ACC112 (cell line): Measurements from ENCODE around the gene PHYHD1.
A peak's percentile ranks its signal among the peaks of the same experiment; 100 is the strongest.

Source experiments
- H2AFZ ChIP-seq: fragments of 200-600 bp; sonication (generic); one replicate; pipeline ENCODE4 v1.6.0; 2017; ENCODE audit warnings: antibody characterized with exemption, low read length; ENCODE audit not compliant: unreplicated experiment
- H3K27ac ChIP-seq: fragments of 200-600 bp; sonication (generic); 2 replicates; pipeline ENCODE4 v1.5.1; 2014; ENCODE audit warnings: low read depth, mild to moderate bottlenecking, antibody characterized with exemption, low read length, moderate library complexity
- H3K27me3 ChIP-seq: fragments of 200-600 bp; sonication (generic); 2 replicates; pipeline ENCODE4 v1.6.1; 2014; ENCODE audit warnings: mild to moderate bottlenecking, antibody characterized with exemption, low read length, moderate library complexity, mixed read lengths; ENCODE audit not compliant: insufficient read depth
- H3K36me3 ChIP-seq: fragments of 200-600 bp; sonication (generic); 2 replicates; pipeline ENCODE4 v1.6.1; 2016; ENCODE audit warnings: mild to moderate bottlenecking, antibody characterized with exemption, low read length, moderate library complexity, mixed read lengths; ENCODE audit not compliant: insufficient read depth
- H3K4me1 ChIP-seq: fragments of 200-600 bp; sonication (generic); one replicate; pipeline ENCODE4 v1.6.1; 2016; ENCODE audit warnings: low read length, mixed read lengths; ENCODE audit not compliant: insufficient read depth, unreplicated experiment, control insufficient read depth
- H3K4me3 ChIP-seq: fragments of 200-600 bp; sonication (generic); 2 replicates; pipeline ENCODE4 v1.5.1; 2014; ENCODE audit warnings: mild to moderate bottlenecking, low read depth, low read length
- H3K79me2 ChIP-seq: fragments of 200-600 bp; sonication (generic); one replicate; pipeline ENCODE4 v1.6.0; 2016; ENCODE audit warnings: low read length; ENCODE audit not compliant: control insufficient read depth, unreplicated experiment, insufficient read depth

The PHYHD1 gene

DNA sequence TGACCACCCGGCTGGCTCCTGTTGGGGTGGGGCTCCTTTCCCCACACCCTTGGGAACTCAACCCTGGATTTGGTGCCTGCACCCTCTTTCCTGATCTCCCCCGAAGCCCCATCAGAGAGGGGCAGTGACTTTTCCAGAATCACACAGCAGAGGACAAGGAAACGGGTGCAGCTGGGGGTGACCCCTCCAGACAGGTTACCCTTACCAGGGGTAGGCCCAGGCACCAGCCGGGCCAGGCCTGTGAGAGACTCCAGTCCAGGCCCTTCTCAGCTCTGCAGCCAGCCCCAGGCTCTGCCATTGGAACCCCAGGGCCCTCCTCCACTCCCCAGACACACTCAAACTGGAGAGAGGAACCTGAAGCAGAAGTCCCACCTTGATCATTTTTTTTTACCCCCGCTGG is 19.0 kb upstream of the PHYHD1 start:
- Histone ChIP-seq H2AFZ (no peak overlapping the region), H3K27ac (no peak overlapping the region), H3K27me3 (no peaks in the 10 kb centered on the region), H3K4me1 (peaks cover 34% of the 10 kb centered on the region), H3K36me3 (peaks cover 13% of the 10 kb centered on the region; the same call in 1 of the 2 replicates), H3K79me2 (peaks cover 37% of the 10 kb centered on the region), H3K4me3 (no peak overlapping the region)

DNA sequence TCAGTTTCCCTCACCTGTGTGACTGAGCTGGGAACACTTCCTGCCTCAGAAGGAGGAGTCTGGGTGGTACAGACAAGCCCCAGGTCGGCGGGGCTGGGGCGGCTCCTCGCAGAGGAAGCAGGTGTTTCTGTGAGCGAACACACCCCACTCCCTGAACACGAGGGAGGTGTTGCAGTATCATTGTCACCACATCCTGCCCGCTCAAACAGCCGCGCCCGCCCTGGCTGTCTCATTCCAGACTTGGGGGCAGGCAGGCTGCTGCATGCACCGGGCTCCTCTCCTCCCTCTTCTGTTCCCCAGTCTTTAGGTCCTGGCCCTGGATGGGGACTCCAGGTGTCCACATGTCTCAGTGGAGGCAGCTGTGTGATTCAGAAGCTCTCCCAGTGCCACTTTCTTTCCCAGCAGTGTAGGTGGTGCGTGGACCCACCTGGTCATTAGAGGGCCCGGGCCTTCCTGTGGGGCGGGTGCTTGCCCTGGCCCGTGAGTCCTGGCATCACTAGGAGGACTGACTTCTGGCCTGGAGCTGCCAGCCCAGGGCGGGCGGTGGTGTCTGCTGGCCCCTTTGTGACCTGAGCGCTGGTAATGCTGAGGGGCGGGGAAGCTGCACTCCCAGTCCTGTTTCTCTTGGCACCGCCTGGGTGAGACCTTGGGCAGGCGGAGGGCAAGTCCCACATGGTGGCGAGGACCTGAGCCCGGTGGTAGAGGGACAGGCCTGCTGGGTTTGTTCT is 18.3 kb upstream of the PHYHD1 start:
- Histone ChIP-seq H3K27ac (no peak overlapping the region), H3K4me3 (no peak overlapping the region), H3K27me3 (no peaks in the 10 kb centered on the region), H2AFZ (no peak overlapping the region), H3K79me2 (peaks cover 36% of the 10 kb centered on the region), H3K36me3 (peaks cover 15% of the 10 kb centered on the region), H3K4me1 (peaks cover 34% of the 10 kb centered on the region)

- Histone ChIP-seq H3K27ac (no peak overlapping the region), H3K79me2 (peaks cover 34% of the 10 kb centered on the region), H3K27me3 (no peaks in the 10 kb centered on the region), H3K4me3 (no peak overlapping the region), H2AFZ (no peak overlapping the region), H3K4me1 (peaks cover 34% of the 10 kb centered on the region), H3K36me3 (peaks cover 20% of the 10 kb centered on the region)
Observed at GRCh38 chr9:128903079-128903461, 17.7 kb upstream of the PHYHD1 start.

GRCh38 chr9:128903871-128904620 is 16.7 kb upstream of the PHYHD1 start:
- H3K27ac ChIP-seq, result peak overlapping the region; percentile 64; the same call in 1 of the 2 replicates
- H3K79me2 ChIP-seq, result peaks cover 33% of the 10 kb centered on the region
- peaks cover 31% of the 10 kb centered on the region for H3K4me1 ChIP-seq
- no peaks in the 10 kb centered on the region for H3K27me3 ChIP-seq
- H3K36me3 ChIP-seq, result peaks cover 23% of the 10 kb centered on the region
- H2AFZ ChIP-seq, result no peak overlapping the region
- no peak overlapping the region for H3K4me3 ChIP-seq

GRCh38 chr9:128905964-128906363 is 14.8 kb upstream of the PHYHD1 start:
- Histone ChIP-seq H2AFZ (no peak overlapping the region), H3K4me1 (peaks cover 26% of the 10 kb centered on the region), H3K36me3 (peaks cover 32% of the 10 kb centered on the region), H3K4me3 (no peak overlapping the region), H3K27me3 (no peaks in the 10 kb centered on the region), H3K79me2 (peaks cover 31% of the 10 kb centered on the region), H3K27ac (no peak overlapping the region)

DNA sequence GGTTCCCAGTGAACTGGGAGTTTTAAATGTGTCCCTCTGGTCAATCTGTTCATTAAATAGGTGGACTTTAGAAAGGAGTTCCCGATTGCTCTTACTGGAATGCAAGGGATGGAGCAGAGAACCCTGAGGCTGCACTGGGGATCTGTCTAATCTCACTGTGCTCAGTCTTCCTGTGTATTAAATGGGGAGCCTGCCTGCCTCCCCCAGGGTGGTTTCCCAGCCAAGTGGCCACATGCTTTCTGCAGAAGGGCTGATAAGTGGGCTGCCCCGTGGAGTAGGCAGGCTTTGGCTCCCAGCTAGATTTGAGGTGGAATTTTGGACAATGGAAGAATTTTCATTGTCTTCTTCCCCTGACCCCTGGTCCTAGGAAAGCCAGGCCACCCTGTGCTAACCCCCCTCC is 14.0 kb upstream of the PHYHD1 start:
- Histone ChIP-seq H2AFZ (no peak overlapping the region), H3K36me3 (peaks cover 32% of the 10 kb centered on the region), H3K4me3 (no peak overlapping the region), H3K4me1 (peaks cover 34% of the 10 kb centered on the region), H3K79me2 (peaks cover 31% of the 10 kb centered on the region), H3K27me3 (no peaks in the 10 kb centered on the region), H3K27ac (no peak overlapping the region)

GRCh38 chr9:128908372-128908771 is 12.4 kb upstream of the PHYHD1 start:
- Histone ChIP-seq H3K27ac (no peak overlapping the region), H3K27me3 (no peaks in the 10 kb centered on the region), H3K79me2 (peaks cover 36% of the 10 kb centered on the region), H3K36me3 (peaks cover 32% of the 10 kb centered on the region), H3K4me3 (no peak overlapping the region), H2AFZ (no peak overlapping the region), H3K4me1 (peaks cover 40% of the 10 kb centered on the region)

DNA sequence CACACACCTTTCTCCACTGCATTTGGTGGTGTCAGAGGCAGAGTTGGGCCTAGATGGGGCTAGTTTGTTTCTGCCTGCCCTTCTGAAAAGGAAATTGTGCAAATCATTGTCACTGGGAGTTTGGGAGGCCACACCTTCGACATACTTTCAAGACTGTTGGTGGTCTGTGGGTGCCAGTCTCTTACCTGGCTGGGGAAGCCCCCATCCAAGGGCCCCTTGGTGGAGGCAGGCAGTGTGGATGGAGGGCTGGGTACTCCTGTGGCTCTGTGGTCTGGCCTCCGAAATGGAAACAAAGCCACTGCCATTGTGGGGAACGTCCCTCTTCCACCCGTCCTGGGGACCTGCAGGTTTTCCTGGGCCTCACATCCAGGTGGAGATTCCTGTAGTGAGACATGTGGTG is 10.9 kb upstream of the PHYHD1 start:
- Histone ChIP-seq H3K4me1 (peaks cover 37% of the 10 kb centered on the region), H3K36me3 (peaks cover 32% of the 10 kb centered on the region), H3K4me3 (no peak overlapping the region), H2AFZ (no peak overlapping the region), H3K27ac (no peak overlapping the region), H3K79me2 (peaks cover 51% of the 10 kb centered on the region), H3K27me3 (no peaks in the 10 kb centered on the region)

- Histone ChIP-seq H3K4me3 (no peak overlapping the region), H3K36me3 (peaks cover 32% of the 10 kb centered on the region), H3K27ac (peak overlapping the region; percentile 87), H2AFZ (no peak overlapping the region), H3K4me1 (peaks cover 42% of the 10 kb centered on the region), H3K27me3 (no peaks in the 10 kb centered on the region), H3K79me2 (peaks cover 48% of the 10 kb centered on the region)
Observed at GRCh38 chr9:128910906-128911305, 9.9 kb upstream of the PHYHD1 start.

DNA sequence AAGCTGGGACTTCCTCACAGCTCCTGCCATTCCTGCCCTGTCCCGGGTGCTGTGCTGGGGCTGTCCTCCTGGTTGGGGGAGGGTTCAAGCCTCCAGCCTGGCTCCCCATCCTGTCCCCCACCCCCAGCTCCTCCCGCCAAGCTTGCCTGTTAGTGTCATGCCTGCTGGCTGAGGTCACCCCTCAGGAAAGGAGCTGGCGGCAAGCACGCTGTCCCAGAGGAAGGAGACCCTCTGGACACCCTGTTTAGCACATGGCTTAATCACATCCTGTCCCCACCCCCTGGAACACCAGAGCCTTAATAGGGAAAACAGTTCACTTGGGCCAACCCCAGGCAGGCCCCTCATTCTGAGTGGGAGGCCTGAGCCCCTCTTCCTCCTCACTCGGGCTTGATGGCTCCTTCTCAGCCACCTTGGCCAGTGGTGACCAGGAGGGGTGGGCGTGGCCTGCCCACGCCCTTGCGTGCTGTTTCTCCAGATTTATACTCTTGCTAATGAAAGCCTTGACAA is 9.2 kb upstream of the PHYHD1 start:
- H3K4me3 ChIP-seq, result peak overlapping the region; percentile 35; the same call in 1 of the 2 replicates
- H3K27ac ChIP-seq, result peak overlapping the region; percentile 87
- H3K4me1 ChIP-seq, result peaks cover 48% of the 10 kb centered on the region
- H3K27me3 ChIP-seq, result no peaks in the 10 kb centered on the region
- H3K36me3 ChIP-seq, result peaks cover 32% of the 10 kb centered on the region
- peaks cover 44% of the 10 kb centered on the region for H3K79me2 ChIP-seq
- H2AFZ ChIP-seq, result no peak overlapping the region
